Retinal pigment epithelial cell (primary cell): ENCODE data around the gene DLX4.

ENCODE experiments used
- DNase-seq: peaks from one replicate; pipeline ENCODE4 v3.0.0-alpha.2; 2010; ENCODE audit warnings: low read depth
- H3K4me3 ChIP-seq: 2 replicates; pipeline ENCODE4 v1.5.1; 2011; ENCODE audit warnings: mild to moderate bottlenecking, low read length, control low read depth, moderate library complexity
- TF ChIP-seq, protein P1 (sequence below): conservative IDR thresholded peaks from 2 replicates; pipeline ENCODE4 v1.5.1; 2011; ENCODE audit warnings: low read depth, low read length, control low read depth, inconsistent platforms

DLX4 gene

GRCh38 chr17:49992933-49993422 is 24.0 kb downstream of the DLX4 start:
- TF ChIP-seq, protein P1, sequence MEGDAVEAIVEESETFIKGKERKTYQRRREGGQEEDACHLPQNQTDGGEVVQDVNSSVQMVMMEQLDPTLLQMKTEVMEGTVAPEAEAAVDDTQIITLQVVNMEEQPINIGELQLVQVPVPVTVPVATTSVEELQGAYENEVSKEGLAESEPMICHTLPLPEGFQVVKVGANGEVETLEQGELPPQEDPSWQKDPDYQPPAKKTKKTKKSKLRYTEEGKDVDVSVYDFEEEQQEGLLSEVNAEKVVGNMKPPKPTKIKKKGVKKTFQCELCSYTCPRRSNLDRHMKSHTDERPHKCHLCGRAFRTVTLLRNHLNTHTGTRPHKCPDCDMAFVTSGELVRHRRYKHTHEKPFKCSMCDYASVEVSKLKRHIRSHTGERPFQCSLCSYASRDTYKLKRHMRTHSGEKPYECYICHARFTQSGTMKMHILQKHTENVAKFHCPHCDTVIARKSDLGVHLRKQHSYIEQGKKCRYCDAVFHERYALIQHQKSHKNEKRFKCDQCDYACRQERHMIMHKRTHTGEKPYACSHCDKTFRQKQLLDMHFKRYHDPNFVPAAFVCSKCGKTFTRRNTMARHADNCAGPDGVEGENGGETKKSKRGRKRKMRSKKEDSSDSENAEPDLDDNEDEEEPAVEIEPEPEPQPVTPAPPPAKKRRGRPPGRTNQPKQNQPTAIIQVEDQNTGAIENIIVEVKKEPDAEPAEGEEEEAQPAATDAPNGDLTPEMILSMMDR: no peak
- no peak overlapping the region for H3K4me3 ChIP-seq
- DNase-seq: no peak

DNA sequence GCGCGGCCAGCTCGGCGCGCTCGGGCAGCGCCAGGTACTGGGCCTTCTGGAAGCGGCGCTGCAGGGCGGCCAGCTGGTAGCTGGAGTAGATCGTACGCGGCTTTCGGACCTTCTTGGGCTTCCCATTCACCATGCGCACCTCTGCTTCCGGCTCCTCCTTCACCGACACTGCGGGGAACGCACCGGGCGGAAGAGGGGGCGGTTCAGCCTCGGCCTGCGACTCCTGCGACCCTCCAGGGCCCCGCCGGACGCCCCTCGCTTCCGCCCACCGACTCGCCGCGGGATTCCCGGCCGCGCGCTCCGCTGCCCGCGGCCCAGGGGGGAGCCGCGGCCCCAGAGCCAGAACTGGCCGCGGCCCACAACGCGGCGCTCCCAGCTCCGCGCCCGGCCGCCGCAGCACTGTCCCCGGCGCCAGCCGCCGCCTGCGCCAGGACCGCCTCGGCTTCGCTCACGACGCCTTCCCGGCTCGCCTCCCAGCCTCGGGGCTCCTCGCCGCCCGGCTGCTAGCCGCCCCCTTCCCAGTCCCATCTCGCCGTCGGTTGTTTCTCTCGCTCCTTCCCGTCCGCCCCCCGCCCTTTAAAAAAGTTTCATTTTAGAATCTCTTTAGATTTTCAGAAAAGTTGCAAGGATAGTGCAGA is 24.6 kb downstream of the DLX4 start:
- H3K4me3 ChIP-seq: peak overlapping the region; percentile 17
- TF ChIP-seq, protein P1: no peak
- no peak for DNase-seq

- DNase-seq: no peak
- TF ChIP-seq, protein P1: no peak
- no peak overlapping the region for H3K4me3 ChIP-seq
Measured at GRCh38 chr17:49994085-49995054, 25.4 kb downstream of the DLX4 start.

DNA sequence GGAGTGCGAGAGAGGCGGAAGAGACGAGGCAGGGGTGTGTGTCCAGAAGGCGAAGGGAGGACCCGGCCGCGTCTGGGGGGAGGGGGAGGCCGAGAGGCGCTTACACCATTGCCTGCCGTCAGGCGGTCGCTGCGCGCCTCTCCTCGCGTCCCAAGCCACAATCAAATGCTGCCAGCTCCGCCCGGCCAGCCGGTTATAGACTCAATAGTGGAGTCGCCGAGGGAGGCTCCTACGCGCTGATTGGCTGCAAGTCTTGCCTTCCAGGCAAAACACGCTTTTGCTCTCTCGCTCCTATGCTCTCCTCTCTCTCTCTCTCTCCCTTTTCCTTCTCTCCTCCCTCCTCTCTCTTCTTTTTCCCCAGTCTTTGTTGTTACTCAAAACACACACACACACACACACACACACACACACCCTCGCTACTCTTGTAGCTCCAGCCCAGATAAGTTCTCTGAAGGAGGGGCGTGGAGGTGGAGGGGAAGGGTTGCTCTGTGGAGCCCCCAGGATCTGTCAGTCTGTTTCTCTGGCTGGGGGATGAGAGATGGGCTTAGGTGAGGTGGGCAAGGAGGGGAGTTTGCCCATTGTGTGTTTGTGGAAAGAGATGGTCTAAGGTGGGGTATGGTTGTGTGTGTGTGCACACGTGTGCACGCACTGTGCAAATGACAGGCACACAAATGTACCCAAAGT is 26.2 kb downstream of the DLX4 start, which contains the start of gene DLX3:
Gene DLX3 (minus strand): TSS at position 170 of the 684 bp plus-strand sequence. CDS start 226 bp downstream, outside the sequence.
- peak; percentile 32 for DNase-seq
- TF ChIP-seq, protein P1: no peak
- no peak within 1 kb of the TSS for H3K4me3 ChIP-seq

GRCh38 chr17:49996121-49996494 is 27.1 kb downstream of the DLX4 start:
- H3K4me3 ChIP-seq: no peak overlapping the region
- no peak for DNase-seq
- TF ChIP-seq, protein P1: no peak

DNA sequence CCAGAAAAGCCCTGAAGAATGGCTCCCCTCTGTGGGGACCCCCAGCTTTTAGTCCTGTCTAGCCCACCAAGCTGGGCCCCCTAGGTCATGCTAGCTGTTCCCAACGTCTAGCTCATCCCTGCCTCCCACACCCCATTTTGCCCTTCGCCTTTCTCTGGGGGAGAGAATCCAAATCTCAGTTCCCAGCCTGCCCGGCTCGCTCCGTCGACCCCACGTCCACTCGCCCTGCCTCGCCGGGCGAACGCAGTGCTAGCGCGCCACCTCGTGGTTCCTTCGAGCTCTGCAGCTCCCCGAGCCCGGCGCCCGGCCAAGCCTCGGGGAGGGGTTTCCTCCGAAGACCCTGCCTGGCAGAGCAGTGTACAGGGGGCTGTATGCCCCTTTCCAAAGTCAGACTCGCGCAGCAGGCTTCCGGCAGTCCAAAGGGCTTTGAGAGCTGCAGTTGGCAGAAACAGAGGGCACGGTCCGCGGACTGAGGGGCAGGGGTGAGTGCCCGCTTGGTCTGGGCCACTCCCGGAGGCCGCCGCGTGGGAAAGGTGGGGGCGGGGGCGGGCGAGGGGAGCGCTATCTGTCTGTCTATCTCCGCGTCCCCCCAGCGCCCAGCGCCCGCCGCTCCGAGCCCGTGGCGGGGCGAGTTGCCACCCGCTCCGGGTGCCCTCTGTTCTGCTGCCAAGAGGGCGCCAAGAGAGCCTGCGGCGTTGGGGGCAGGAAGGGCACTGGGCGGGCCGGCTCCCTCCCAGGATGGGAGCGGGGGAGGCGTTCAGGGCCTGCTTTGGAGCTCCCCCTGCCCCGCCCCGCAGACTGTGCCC is 27.7 kb downstream of the DLX4 start:
- no peak for DNase-seq
- TF ChIP-seq, protein P1: peak; percentile 91
- peak overlapping the region; percentile 43 for H3K4me3 ChIP-seq
